Common myeloid progenitor, CD34-positive (primary cell): Measurements from ENCODE around the gene ELF2.
"Not testable (repeated sequence)": the region's sequence is repeated elsewhere in the genome, so short reads cannot be mapped to it uniquely, and the experiment has no call there.

Source experiments
- CTCF ChIA-PET: fragments of 350-600 bp; sonication (Branson Sonifier 250); formaldehyde crosslinking; loops from one replicate; lab custom pipeline; 2021; ENCODE audit warnings: antibody characterized with exemption; lab: Charles Lee
- POLR2A ChIA-PET: fragments of 350-600 bp; sonication (Branson Sonifier 250); formaldehyde crosslinking; loops from one replicate; lab custom pipeline; 2021; ENCODE audit warnings: antibody characterized with exemption; lab: Charles Lee
- DNase-seq, 3 donors: peaks; one replicate each; pipeline versions ENCODE4 v3.0.0 to v3.0.0-alpha.2; 2013
- H3K27ac ChIP-seq, 2 experiments: 1 replicate in 1 of 2; 2 replicates in 1 of 2; pipeline ENCODE4 v1.7.0; 2013; ENCODE audit warnings: inconsistent platforms in 2 of 2, low read length in 2 of 2, mild to moderate bottlenecking in 2 of 2, low read depth in 1 of 2, moderate library complexity in 1 of 2; ENCODE audit not compliant: severe bottlenecking in 2 of 2, insufficient read depth in 1 of 2, poor library complexity in 1 of 2
- H3K27me3 ChIP-seq, 5 experiments: replicated peaks in 2 of 5; 1 replicate in 3 of 5; 2 replicates in 2 of 5; pipeline versions ENCODE4 v1.6.1 to v1.7.0; 2013; ENCODE audit warnings: low read length in 4 of 5, mild to moderate bottlenecking in 2 of 5, moderate library complexity in 2 of 5, inconsistent platforms in 1 of 5; ENCODE audit not compliant: insufficient read depth in 5 of 5, control insufficient read depth in 4 of 5
- H3K36me3 ChIP-seq, 4 experiments: 1 replicate in 2 of 4; 2 replicates in 2 of 4; pipeline versions ENCODE4 v1.6.1 to v1.7.0; 2013; ENCODE audit warnings: low read length in 3 of 4, control low read depth in 1 of 4, mild to moderate bottlenecking in 1 of 4; ENCODE audit not compliant: control insufficient read depth in 4 of 4, insufficient read depth in 4 of 4
- H3K4me1 ChIP-seq, 4 experiments: 1 replicate in 3 of 4; 2 replicates in 1 of 4; pipeline versions ENCODE4 v1.6.1 to v1.7.1; 2013; ENCODE audit warnings: low read length in 3 of 4, mild to moderate bottlenecking in 3 of 4, control low read depth in 1 of 4, inconsistent platforms in 1 of 4, moderate library complexity in 1 of 4; ENCODE audit not compliant: control insufficient read depth in 4 of 4, insufficient read depth in 4 of 4; ENCODE audit errors: control extremely low read depth in 1 of 4
- H3K4me3 ChIP-seq, 7 experiments: 1 replicate in 4 of 7; 2 replicates in 3 of 7; pipeline versions ENCODE4 v1.5.1 to v1.7.0; 2013; ENCODE audit warnings: mild to moderate bottlenecking in 7 of 7, low read length in 6 of 7, moderate library complexity in 6 of 7, inconsistent platforms in 2 of 7, low read depth in 2 of 7, control low read depth in 1 of 7; ENCODE audit not compliant: insufficient read depth in 4 of 7, control insufficient read depth in 1 of 7; ENCODE audit errors: extremely low read depth in 1 of 7
- H3K9me3 ChIP-seq, 5 experiments: 1 replicate in 4 of 5; 2 replicates in 1 of 5; pipeline versions ENCODE4 v1.6.1 to v1.7.1; 2013; ENCODE audit warnings: low read length in 4 of 5, mild to moderate bottlenecking in 2 of 5, inconsistent platforms in 1 of 5, low read depth in 1 of 5, moderate library complexity in 1 of 5; ENCODE audit not compliant: control insufficient read depth in 4 of 5, insufficient read depth in 2 of 5; ENCODE audit errors: control extremely low read depth in 1 of 5
- WGBS: methylation state at CpG from one replicate; pipeline ENCODE4 v1.1.5; 2013; ENCODE audit not compliant: insufficient coverage; 5-methylcytosine and 5-hydroxymethylcytosine counted together

ELF2 gene

DNA sequence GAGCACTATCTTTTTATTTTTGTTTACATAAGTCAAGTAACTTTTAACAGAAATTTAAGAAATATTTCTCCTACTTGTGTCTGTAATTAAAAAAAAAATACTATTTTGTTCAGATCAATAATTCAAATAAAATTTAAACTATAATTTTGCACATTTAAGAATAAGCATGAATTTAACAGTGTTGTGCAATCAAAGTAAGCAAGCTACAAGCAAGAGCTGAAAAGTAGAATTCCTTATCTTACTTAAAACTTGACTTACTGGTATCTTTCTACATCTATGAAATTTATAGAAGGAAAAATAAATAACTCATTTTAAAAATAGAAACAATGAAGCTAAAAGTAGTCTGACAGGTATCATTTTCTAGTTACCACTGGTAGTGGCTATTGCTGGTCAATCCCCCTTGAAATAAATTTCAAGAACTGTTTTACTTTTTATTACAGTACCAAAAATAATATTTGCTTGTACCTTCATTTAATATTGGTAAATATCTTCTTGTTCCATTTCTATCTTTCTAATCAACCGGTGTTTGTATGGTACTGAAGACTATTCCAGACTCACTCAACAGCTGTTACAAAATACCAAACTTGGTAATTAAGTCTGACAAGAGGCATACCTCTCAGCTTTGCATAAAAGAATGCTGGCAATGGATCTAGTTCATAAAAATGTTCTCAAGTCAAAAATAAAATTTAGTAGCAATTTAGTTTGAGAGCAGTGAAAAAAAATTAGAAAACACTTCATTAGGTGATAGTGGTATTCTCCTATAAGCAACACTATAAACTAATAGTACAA lies 99.3 kb downstream of the ELF2 start:
- Histone ChIP-seq H3K9me3 (no peaks in the 10 kb centered on the region), H3K27me3 (no peaks in the 10 kb centered on the region), H3K4me3 (no peak overlapping the region), H3K36me3 (peaks cover 2 to 10% (median 6%) of the 10 kb centered on the region in 4 experiments), H3K4me1 (peaks cover 8 to 30% (median 15%) of the 10 kb centered on the region in 4 experiments), H3K27ac (peak overlapping the region in 1 of 2 experiments; percentile 43)
- no peak for DNase-seq
- ChIA-PET POLR2A (interaction anchor here (0.6 kb wide), 1 partner anchor 8 kb away, joined by 5 read pairs; no protein-coding TSS in a partner anchor), CTCF (interaction anchor here (1.0 to 2.5 kb wide), 3 partner anchors 9 to 45 kb away, joined by 3 to 7 read pairs (median 4); no protein-coding TSS in a partner anchor)
- WGBS, result no CpG with 5 or more reads among the region's 1 CpG

DNA sequence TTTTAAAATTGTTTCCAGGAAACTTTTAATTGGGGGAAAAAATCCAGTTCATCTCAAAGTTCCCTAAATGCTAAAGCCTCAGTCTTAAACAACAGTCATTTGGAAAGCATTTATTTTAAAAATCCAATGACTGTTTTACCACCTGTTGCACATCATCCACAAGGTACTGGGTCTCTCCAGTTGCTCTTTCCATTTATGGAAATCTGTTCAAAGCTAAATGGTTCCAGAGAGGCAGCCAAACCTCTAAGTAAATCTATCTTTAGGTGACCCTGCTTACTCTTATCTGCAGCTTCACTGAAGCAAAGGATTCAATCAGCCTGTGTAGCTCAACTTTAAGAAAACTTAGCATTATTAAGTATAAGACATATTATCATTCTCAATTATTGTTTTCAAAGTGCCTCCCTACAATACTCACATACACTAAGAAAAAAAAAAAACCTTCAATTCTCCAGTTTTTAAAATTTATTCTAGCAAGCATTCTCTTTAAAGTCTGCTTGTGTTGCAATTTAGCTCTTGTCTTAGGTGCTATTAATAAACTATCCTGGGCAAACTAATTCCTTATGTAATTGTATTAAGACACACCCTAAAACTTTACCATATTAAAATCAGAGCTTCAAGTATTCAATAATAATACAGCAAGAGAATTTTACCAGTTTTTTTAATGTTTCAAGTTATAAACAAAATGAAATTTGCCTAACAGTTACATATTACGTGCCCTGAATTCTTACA lies 100.8 kb downstream of the ELF2 start:
- CTCF ChIA-PET, result interaction anchor here (1.0 kb wide), 1 partner anchor 21 kb away, joined by 3 read pairs; no protein-coding TSS in a partner anchor
- H3K27ac ChIP-seq, result no peak overlapping the region
- POLR2A ChIA-PET, result interaction anchor here (1.6 kb wide), 1 partner anchor 8 kb away, joined by 3 read pairs; no protein-coding TSS in a partner anchor

DNA sequence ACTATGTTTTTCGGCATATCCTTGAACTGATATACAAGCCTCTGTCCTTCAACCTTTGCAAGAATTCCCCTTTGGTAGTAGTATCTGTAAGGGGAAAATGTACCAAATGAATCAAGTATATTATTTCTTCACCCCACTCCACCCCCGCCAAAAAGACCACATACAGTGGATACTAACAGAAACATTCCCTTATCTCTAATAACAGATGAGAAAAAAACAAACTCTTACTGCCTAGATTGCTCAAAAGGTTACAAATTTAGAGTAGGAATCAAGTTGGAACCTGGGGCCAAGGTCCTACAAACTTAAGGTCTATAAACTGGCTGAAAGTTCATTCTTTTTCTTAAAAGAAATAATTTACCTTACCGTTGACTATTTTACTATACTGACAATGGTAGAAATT lies 116.4 kb downstream of the ELF2 start:
- H3K9me3 ChIP-seq, result no peaks in the 10 kb centered on the region
- H3K36me3 ChIP-seq, result peaks cover 31 to 80% (median 50%) of the 10 kb centered on the region in 4 experiments
- peak in 1 of 3 donors; percentile 16 for DNase-seq
- ChIA-PET CTCF (interaction anchor here (1.2 kb wide), 1 partner anchor 20 kb away, joined by 4 read pairs; no protein-coding TSS in a partner anchor), POLR2A (no interaction called here)
- H3K4me3 ChIP-seq, result no peak overlapping the region
- WGBS, result no CpG with 5 or more reads among the region's 3 CpGs
- H3K27ac ChIP-seq, result no peak overlapping the region
- no peaks in the 10 kb centered on the region for H3K27me3 ChIP-seq
- no peaks in the 10 kb centered on the region for H3K4me1 ChIP-seq

More for the DNA sequence above, 100.8 kb downstream of the ELF2 start:
- no peak for DNase-seq
- H3K4me3 ChIP-seq, result no peak overlapping the region
- no peaks in the 10 kb centered on the region for H3K27me3 ChIP-seq
- no peaks in the 10 kb centered on the region for H3K9me3 ChIP-seq
- H3K4me1 ChIP-seq, result peaks cover 0 to 16% (median 3%) of the 10 kb centered on the region in 4 experiments
- WGBS, result no CpG with 5 or more reads among the region's 1 CpG
- H3K36me3 ChIP-seq, result peaks cover 6 to 24% (median 13%) of the 10 kb centered on the region in 4 experiments

DNA sequence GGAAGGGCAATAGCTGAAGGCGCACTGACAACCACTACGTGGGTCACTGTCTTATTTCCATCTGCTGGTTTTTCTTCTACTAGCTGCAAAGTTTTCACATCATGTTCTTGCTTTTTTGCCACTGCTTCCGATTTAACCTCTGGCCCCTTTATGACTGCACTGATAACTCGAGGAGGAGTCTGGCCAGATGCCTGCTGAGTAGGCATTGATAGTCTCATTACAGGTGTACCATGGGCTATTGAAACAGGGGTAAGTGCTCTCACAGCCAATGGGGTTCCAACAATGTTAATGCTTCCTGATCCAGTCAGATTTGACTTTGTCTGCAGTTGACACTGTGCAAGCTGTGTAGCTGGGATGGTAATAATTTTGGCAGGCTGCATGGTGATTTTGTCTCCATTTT lies 118.0 kb downstream of the ELF2 start:
- not testable (repeated sequence) for H3K27ac ChIP-seq, H3K4me3 ChIP-seq, H3K9me3 ChIP-seq, H3K4me1 ChIP-seq, DNase-seq, H3K27me3 ChIP-seq
- CTCF ChIA-PET, result interaction anchor here (0.9 to 1.2 kb wide), 2 partner anchors 18 to 31 kb away, joined by 3 to 4 read pairs; no protein-coding TSS in a partner anchor
- POLR2A ChIA-PET, result interaction anchor here (0.6 kb wide), 1 partner anchor 470 kb away, joined by 5 read pairs; no protein-coding TSS in a partner anchor
- H3K36me3 ChIP-seq, result peaks cover 32 to 79% (median 53%) of the 10 kb centered on the region in 4 experiments
- 92% methylated on average over 3 of the region's 4 CpGs for WGBS

DNA sequence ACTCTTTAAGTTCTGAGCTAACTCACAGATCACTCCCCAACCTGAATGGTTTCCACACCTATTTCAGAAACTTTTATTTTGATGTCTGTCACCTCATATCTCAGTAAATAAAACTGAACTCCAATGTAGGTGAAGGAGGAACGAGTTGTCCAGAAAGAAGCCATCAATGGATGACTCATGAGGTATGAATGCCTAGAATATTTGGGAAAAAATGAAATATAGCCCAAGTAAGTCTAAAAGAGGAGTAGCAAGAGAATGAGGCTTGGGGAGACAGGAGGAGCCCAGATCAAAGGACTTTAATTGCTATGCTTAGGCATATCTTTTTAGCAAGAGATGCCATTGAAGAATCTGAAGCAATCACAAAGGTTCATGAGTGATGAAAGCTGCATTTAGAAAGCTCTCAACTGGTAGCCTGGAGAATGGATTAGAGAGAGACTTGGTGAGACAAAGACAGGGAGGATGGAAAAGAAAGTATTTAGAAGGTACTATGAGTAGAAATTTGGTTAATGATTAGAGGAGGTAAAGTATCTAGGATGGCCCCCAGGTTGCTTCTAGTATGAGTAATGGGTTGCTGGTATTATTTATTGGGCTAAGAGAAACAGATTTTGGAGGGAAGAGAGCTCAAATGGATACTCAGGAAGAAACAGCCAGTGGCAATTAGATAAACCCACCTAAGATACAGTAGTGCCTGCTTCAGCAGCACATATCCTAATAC lies 122.1 kb downstream of the ELF2 start:
- no peaks in the 10 kb centered on the region for H3K9me3 ChIP-seq
- H3K27me3 ChIP-seq, result no peaks in the 10 kb centered on the region
- POLR2A ChIA-PET, result no interaction called here
- H3K4me1 ChIP-seq, result no peaks in the 10 kb centered on the region
- 60% methylated on average over 1 of the region's 1 CpG for WGBS
- H3K36me3 ChIP-seq, result peaks cover 24 to 66% (median 43%) of the 10 kb centered on the region in 4 experiments
- H3K4me3 ChIP-seq, result no peak overlapping the region
- CTCF ChIA-PET, result interaction anchor here (0.8 to 2.4 kb wide), 3 partner anchors 9 to 21 kb away, joined by 3 to 10 read pairs (median 3); no protein-coding TSS in a partner anchor
- no peak for DNase-seq
- H3K27ac ChIP-seq, result no peak overlapping the region

DNA sequence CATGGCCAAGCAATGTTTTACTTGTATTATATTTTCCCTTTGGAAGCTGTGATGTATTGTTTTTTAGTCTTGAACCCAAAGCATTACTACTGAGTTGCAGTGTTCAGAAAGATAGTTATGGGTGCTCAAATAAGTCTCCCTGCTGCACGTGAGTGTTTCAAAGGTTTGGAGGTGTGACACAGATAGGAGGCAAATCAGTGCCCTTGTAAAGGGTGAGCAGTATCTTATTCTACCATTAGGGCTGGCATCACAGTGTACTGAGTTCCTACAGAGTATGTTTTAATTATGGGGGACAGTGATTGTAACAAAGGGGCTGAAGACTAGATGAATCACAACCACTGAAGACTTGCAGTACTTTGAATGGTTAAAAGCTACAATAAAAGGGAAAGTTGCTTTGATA lies 123.1 kb downstream of the ELF2 start:
- H3K27ac ChIP-seq, result no peak overlapping the region
- ChIA-PET CTCF (interaction anchor here (2.4 kb wide), 1 partner anchor 10 kb away, joined by 10 read pairs; no protein-coding TSS in a partner anchor), POLR2A (no interaction called here)
- H3K9me3 ChIP-seq, result no peaks in the 10 kb centered on the region
- no peak overlapping the region for H3K4me3 ChIP-seq
- no peaks in the 10 kb centered on the region for H3K27me3 ChIP-seq
- H3K36me3 ChIP-seq, result peaks cover 20 to 61% (median 41%) of the 10 kb centered on the region in 4 experiments
- no peaks in the 10 kb centered on the region for H3K4me1 ChIP-seq
- DNase-seq, result no peak
- WGBS, result 100% methylated on average over 1 of the region's 1 CpG
